Measurements from ENCODE around the gene GRIN1.

- no peak for TF ChIP-seq MYC (IDR thresholded peaks at IDR 0.05; ENCODE audit: low read depth, low read length)
- no peak for TF ChIP-seq CTCF (IDR thresholded peaks at IDR 0.05; ENCODE audit: extremely low read depth in 1 of 2, insufficient read depth in 1 of 2, low read depth in 1 of 2, low read length in 2 of 2)
- TF ChIP-seq POLR2A (IDR thresholded peaks at IDR 0.05; ENCODE audit: low read depth, low read length) = no peak
- TF ChIP-seq POLR2AphosphoS5 (IDR thresholded peaks at IDR 0.05; ENCODE audit: insufficient read depth, low read depth, low read length) = no peak
- TF ChIP-seq FOS (IDR thresholded peaks at IDR 0.05; ENCODE audit: borderline replicate concordance, insufficient read depth, low read length) = no peak
- no peak for TF ChIP-seq EZH2 (IDR thresholded peaks at IDR 0.05; ENCODE audit: borderline replicate concordance, low read depth, low read length, severe bottlenecking)
Observed at GRCh38 chr9:137141050-137141810, 2.3 kb downstream of the GRIN1 start.
